Heart right ventricle (tissue), 16 donors: ENCODE measurements around the gene ZFAND3. TPM values are rescaled to one million over a fixed set of nuclear protein-coding genes. Genes with fewer than 3 reads are reported as not detected.

ENCODE experiments used
- ATAC-seq, 8 donors: fragments of 200-7000 bp; cut with Tn5 transposase; one replicate each; pipeline ENCODE4 v1.9.1; 2020; ENCODE audit warnings: mild to moderate bottlenecking in 8 of 8, moderate library complexity in 8 of 8, moderate number of reproducible peaks in 1 of 8
- DNase-seq, 2 donors: peaks; one replicate each; pipeline ENCODE4 v3.0.0-alpha.2; 2020
- H3K27ac ChIP-seq, 10 donors: fragments of 200-600 bp; sonication (generic) in 2 of 10; one replicate each; pipeline versions ENCODE4 v1.5.0 to v1.8.0; 2020 to 2022; ENCODE audit warnings: mild to moderate bottlenecking in 3 of 10
- H3K27me3 ChIP-seq, 7 donors: fragments of 200-600 bp; one replicate each; pipeline ENCODE4 v1.8.0; 2021 to 2022; ENCODE audit warnings: mild to moderate bottlenecking in 2 of 7
- H3K36me3 ChIP-seq, 9 donors: fragments of 200-600 bp; sonication (generic) in 1 of 9; one replicate each; pipeline versions ENCODE4 v1.5.0 to v1.8.0; 2020 to 2022; ENCODE audit warnings: mild to moderate bottlenecking in 2 of 9
- H3K4me1 ChIP-seq, 9 donors: fragments of 200-600 bp; sonication (generic) in 1 of 9; one replicate each; pipeline versions ENCODE4 v1.5.0 to v1.8.0; 2020 to 2022; ENCODE audit warnings: mild to moderate bottlenecking in 4 of 9
- H3K4me3 ChIP-seq, 10 donors: fragments of 200-600 bp; sonication (generic) in 2 of 10; one replicate each; pipeline versions ENCODE4 v1.5.0 to v1.8.0; 2020 to 2022; ENCODE audit warnings: mild to moderate bottlenecking in 7 of 10, moderate library complexity in 2 of 10
- H3K9me3 ChIP-seq, 11 donors: fragments of 200-600 bp in 10 of 11; sonication (generic) in 2 of 11; one replicate each; pipeline versions ENCODE4 v1.5.0 to v1.8.0; 2013 to 2022; ENCODE audit warnings: mild to moderate bottlenecking in 2 of 11, control low read depth in 1 of 11, moderate library complexity in 1 of 11
- WGBS, 2 donors: extraction: QIAGEN DNeasy Blood & Tissue Kit; methylation state at CpG; one replicate each; pipeline ENCODE4 v1.1.7; 2013; ENCODE audit warnings: inconsistent platforms in 1 of 2; 5-methylcytosine and 5-hydroxymethylcytosine counted together
- intact Hi-C, 10 donors: fragments of 100-400 bp; cut with DNase I; formaldehyde crosslinking; loops; one replicate each; pipeline versions ENCODE4 v1.11.1 to v1.14.2; 2022
- polyA plus RNA-seq, 2 donors: library from polyadenylated mRNA; stranded (reverse); fragments of 200-250 nt; gene quantifications; one replicate each; pipeline ENCODE4 v1.2.3, GENCODE V29; 2013
- total RNA-seq, 10 donors: library from RNA; stranded (reverse); fragmentation: NEBNext Ultra II Directional in 3 of 10; extraction: Animal tissue kit (Norgen Biotek cat#: 25700) in 3 of 10; gene quantifications; one replicate each; pipeline versions ENCODE4 v1.2.1 to v1.2.4, GENCODE V29; 2021 to 2023
- TF ChIP-seq, protein P1 (sequence below), 9 donors: fragments of 200-600 bp; sonication (generic) in 2 of 9; IDR thresholded peaks; one replicate each; pipeline versions ENCODE4 v1.5.0 to v1.8.0; 2021 to 2022; ENCODE audit warnings: antibody characterized with exemption in 9 of 9, mild to moderate bottlenecking in 5 of 9, moderate library complexity in 1 of 9
- donor health status: Arrhythmogenic right ventricular cardiomyopathy.
- donor health status: ischemic (EF 13 %, LVEDD 7.1; RV severe dilation, severe dysfunction).
- donor health status: healthy with polysubstance abuse.
- donor health status: DM: no; HTN: yes; CAD: no.
- donor health status: DM: no; HTN: no; CAD: no.
- donor health status: ischemic (EF 25% LVEDD 6.9; RV normal size, moderate dysfunction).
- donor health status: ischemic (EF 25% LVEDD 5.7; RV mildly dilated, moderate dysfunction).
- donor health status: healthy.
- donor health status: DM: yes; HTN: yes; CAD: no.
- donor health status: Ischemic cardiomyopathy.
- donor health status: ischemic (EF 35%, LVEDD 5.7; RV mildly dilated, moderate dysfunction).
- donor health status: nonischemic (EF 11% LVEDD 7.7; RV severe dilation, severe dysfunction).
- donor health status: DM: yes; HTN: yes; CAD: no.
- donor health status: PGD.
- donor health status: ischemic (EF 29% LVEDD 5.4; RV normal size, mild dysfunction).
- donor health status: nonischemic (EF 23%, LVEDD 6.1; RV moderate dilation, normal function).

The ZFAND3 gene
- total and polyA plus RNA-seq, 12 donors, result 24.4 to 123 (median 105) TPM

DNA sequence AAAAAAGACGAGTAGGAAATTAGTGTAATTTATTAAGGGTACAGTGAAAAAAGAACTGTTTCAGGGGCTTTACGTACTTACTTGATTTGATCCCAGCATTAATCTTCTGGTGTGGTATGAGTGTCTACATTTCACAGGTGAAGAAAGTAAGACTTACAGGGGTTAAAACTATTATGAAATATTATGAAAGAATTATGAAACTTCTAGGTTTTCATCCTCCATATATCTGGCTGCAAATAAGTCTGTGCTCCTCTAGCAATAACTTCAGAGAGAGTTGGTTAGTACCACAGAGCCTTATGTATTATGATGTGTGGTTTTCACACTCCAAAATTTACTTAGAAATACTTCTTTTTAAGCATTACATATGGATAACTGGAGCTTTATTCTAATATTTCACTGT is 41.9 kb downstream of the ZFAND3 start:
- H3K36me3 ChIP-seq, result peaks cover 0 to 11% (median 0%) of the 10 kb centered on the region in 9 donors
- H3K27ac ChIP-seq, result no peak overlapping the region
- TF ChIP-seq, protein P1, sequence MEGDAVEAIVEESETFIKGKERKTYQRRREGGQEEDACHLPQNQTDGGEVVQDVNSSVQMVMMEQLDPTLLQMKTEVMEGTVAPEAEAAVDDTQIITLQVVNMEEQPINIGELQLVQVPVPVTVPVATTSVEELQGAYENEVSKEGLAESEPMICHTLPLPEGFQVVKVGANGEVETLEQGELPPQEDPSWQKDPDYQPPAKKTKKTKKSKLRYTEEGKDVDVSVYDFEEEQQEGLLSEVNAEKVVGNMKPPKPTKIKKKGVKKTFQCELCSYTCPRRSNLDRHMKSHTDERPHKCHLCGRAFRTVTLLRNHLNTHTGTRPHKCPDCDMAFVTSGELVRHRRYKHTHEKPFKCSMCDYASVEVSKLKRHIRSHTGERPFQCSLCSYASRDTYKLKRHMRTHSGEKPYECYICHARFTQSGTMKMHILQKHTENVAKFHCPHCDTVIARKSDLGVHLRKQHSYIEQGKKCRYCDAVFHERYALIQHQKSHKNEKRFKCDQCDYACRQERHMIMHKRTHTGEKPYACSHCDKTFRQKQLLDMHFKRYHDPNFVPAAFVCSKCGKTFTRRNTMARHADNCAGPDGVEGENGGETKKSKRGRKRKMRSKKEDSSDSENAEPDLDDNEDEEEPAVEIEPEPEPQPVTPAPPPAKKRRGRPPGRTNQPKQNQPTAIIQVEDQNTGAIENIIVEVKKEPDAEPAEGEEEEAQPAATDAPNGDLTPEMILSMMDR (IDR thresholded peaks at IDR 0.05), result no peak
- ATAC-seq (no peak), DNase-seq (no peak)
- no peaks in the 10 kb centered on the region for H3K9me3 ChIP-seq
- intact Hi-C loops, result loop anchor here in 2 of 10 donors (1.0 to 10.0 kb wide), 3 partner anchors 39 to 70 kb away; no protein-coding TSS in a partner anchor
- H3K4me3 ChIP-seq, result no peak overlapping the region
- peaks cover 0 to 69% (median 9%) of the 10 kb centered on the region in 9 donors for H3K4me1 ChIP-seq
- WGBS, 2 donors, result 72 to 73% methylated on average over 2 of the region's 2 CpGs
- no peaks in the 10 kb centered on the region for H3K27me3 ChIP-seq

GRCh38 chr6:37862430-37862829 is 42.9 kb downstream of the ZFAND3 start:
- H3K36me3 ChIP-seq, result peaks cover 0 to 11% (median 0%) of the 10 kb centered on the region in 9 donors
- H3K9me3 ChIP-seq, result no peaks in the 10 kb centered on the region
- ATAC-seq (no peak), DNase-seq (no peak)
- peaks cover 0 to 78% (median 15%) of the 10 kb centered on the region in 9 donors for H3K4me1 ChIP-seq
- TF ChIP-seq, protein P1 (IDR thresholded peaks at IDR 0.05), result no peak
- H3K27me3 ChIP-seq, result no peaks in the 10 kb centered on the region
- intact Hi-C loops, result loop anchor here in 1 of 10 donors (5.0 to 10.0 kb wide), 2 partner anchors 40 to 68 kb away; no protein-coding TSS in a partner anchor
- H3K4me3 ChIP-seq, result no peak overlapping the region
- H3K27ac ChIP-seq, result no peak overlapping the region
- WGBS, 2 donors, result 85 to 89% methylated on average over 4 of the region's 4 CpGs

GRCh38 chr6:37862992-37863391 is 43.5 kb downstream of the ZFAND3 start:
- TF ChIP-seq, protein P1 (IDR thresholded peaks at IDR 0.05), result no peak
- no peak overlapping the region for H3K4me3 ChIP-seq
- intact Hi-C loops, result loop anchor here in 1 of 10 donors (5.0 to 10.0 kb wide), 2 partner anchors 41 to 68 kb away; no protein-coding TSS in a partner anchor
- H3K36me3 ChIP-seq, result peaks cover 0 to 11% (median 0%) of the 10 kb centered on the region in 9 donors
- no peaks in the 10 kb centered on the region for H3K27me3 ChIP-seq
- peaks cover 0 to 84% (median 21%) of the 10 kb centered on the region in 9 donors for H3K4me1 ChIP-seq
- no peak for DNase-seq
- H3K9me3 ChIP-seq, result no peaks in the 10 kb centered on the region
- no peak for ATAC-seq
- WGBS, 2 donors, result 87 to 96% methylated on average over 2 of the region's 2 CpGs
- H3K27ac ChIP-seq, result no peak overlapping the region

- intact Hi-C loops, result loop anchor here in 1 of 10 donors (5.0 to 10.0 kb wide), 2 partner anchors 42 to 69 kb away; no protein-coding TSS in a partner anchor
- peaks cover 0 to 89% (median 33%) of the 10 kb centered on the region in 9 donors for H3K4me1 ChIP-seq
- no peaks in the 10 kb centered on the region for H3K9me3 ChIP-seq
- DNase-seq (no peak), ATAC-seq (no peak)
- TF ChIP-seq, protein P1 (IDR thresholded peaks at IDR 0.05), result no peak
- no peak overlapping the region for H3K27ac ChIP-seq
- peaks cover 0 to 11% (median 0%) of the 10 kb centered on the region in 9 donors for H3K36me3 ChIP-seq
- H3K27me3 ChIP-seq, result no peaks in the 10 kb centered on the region
- no peak overlapping the region for H3K4me3 ChIP-seq
Measured at GRCh38 chr6:37864250-37864649, 44.7 kb downstream of the ZFAND3 start.
